DND-41 (cell line): ENCODE data around the gene RHD.

Source experiments
- ATAC-seq: fragments of 200-7000 bp; cut with Tn5 transposase; 3 replicates; pipeline ENCODE4 v1.9.1; 2021; ENCODE audit warnings: low read depth; ENCODE audit not compliant: insufficient read depth
- DNase-seq: peaks from one replicate; pipeline ENCODE4 v3.0.0-alpha.2; 2020
- H2AFZ ChIP-seq: 2 replicates; pipeline ENCODE4 v1.6.0; 2012; ENCODE audit warnings: low read depth, low read length
- H3K27ac ChIP-seq: 2 replicates; pipeline ENCODE4 v1.5.1; 2012; ENCODE audit warnings: low read length, inconsistent platforms
- H3K27me3 ChIP-seq: fragments of 200-600 bp; sonication (generic); 2 replicates; pipeline ENCODE4 v1.6.0; 2012; ENCODE audit warnings: low read length, mild to moderate bottlenecking, inconsistent platforms; ENCODE audit not compliant: insufficient read depth, poor library complexity
- H3K36me3 ChIP-seq: 2 replicates; pipeline ENCODE4 v1.5.1; 2012; ENCODE audit warnings: low read length, inconsistent platforms; ENCODE audit not compliant: insufficient read depth
- H3K4me1 ChIP-seq: 2 replicates; pipeline ENCODE4 v1.5.1; 2012; ENCODE audit warnings: mild to moderate bottlenecking, low read length; ENCODE audit not compliant: insufficient read depth
- H3K4me2 ChIP-seq: 2 replicates; pipeline ENCODE4 v1.6.0; 2012; ENCODE audit warnings: mild to moderate bottlenecking, moderate library complexity, low read length, inconsistent platforms; ENCODE audit not compliant: insufficient read depth
- H3K4me3 ChIP-seq, 2 experiments: fragments of 200-600 bp in 1 of 2; shearing (Covaris generic) in 1 of 2; 2 replicates each; pipeline ENCODE4 v1.5.1; 2012 to 2016; ENCODE audit warnings: inconsistent platforms in 2 of 2, low read length in 2 of 2, mild to moderate bottlenecking in 2 of 2, low read depth in 1 of 2, moderate library complexity in 1 of 2
- H3K79me2 ChIP-seq: 2 replicates; pipeline ENCODE4 v1.6.0; 2012; ENCODE audit warnings: low read length, inconsistent platforms; ENCODE audit not compliant: insufficient read depth
- H3K9ac ChIP-seq: 2 replicates; pipeline ENCODE4 v1.6.0; 2012; ENCODE audit warnings: low read depth, mild to moderate bottlenecking, inconsistent platforms, low read length, moderate library complexity
- H3K9me3 ChIP-seq: 2 replicates; pipeline ENCODE4 v1.5.1; 2012; ENCODE audit warnings: low read length, moderate library complexity, mild to moderate bottlenecking, inconsistent platforms; ENCODE audit not compliant: insufficient read depth, severe bottlenecking
- H4K20me1 ChIP-seq: 2 replicates; pipeline ENCODE4 v1.6.0; 2012; ENCODE audit warnings: low read length; ENCODE audit not compliant: insufficient read depth
- EZH2 ChIP-seq: IDR thresholded peaks from 3 replicates; pipeline ENCODE4 v1.6.1; 2012; ENCODE audit warnings: borderline replicate concordance, low read depth, mild to moderate bottlenecking, moderate library complexity, low read length, inconsistent platforms; ENCODE audit not compliant: severe bottlenecking
- TF ChIP-seq, protein P1 (sequence below): IDR thresholded peaks from 2 replicates; pipeline ENCODE4 v1.5.1; 2012; ENCODE audit warnings: borderline replicate concordance, low read length, moderate library complexity, mild to moderate bottlenecking; ENCODE audit not compliant: poor library complexity, severe bottlenecking; ENCODE audit errors: extremely low read depth

Gene RHD

DNA sequence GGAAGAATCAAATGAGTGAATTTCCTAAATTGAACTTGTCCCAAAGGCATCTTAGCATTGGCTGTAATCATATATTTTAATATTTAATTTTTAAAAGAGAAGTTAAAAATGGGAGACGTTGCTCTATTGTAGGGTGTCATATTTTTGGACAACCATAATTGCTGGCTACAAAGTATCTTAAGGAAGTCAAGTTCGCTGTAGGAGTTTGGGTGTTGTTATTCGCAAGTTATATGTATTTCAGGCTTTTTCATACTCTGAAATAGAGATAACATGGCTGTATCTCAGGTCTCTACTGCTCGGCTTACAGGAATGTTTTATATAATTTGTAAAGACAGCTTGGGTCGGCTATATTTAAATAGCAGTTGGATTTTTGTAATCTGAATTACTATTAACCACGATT lies 66.7 kb downstream of the RHD start:
- Histone ChIP-seq H3K27me3 (no peaks in the 10 kb centered on the region), H3K4me1 (peaks cover 26% of the 10 kb centered on the region), H3K9ac (peak overlapping the region; percentile 90), H3K79me2 (peaks cover 64% of the 10 kb centered on the region), H3K9me3 (no peaks in the 10 kb centered on the region), H3K27ac (peak overlapping the region; percentile 80), H3K4me2 (peak overlapping the region; percentile 79), H3K36me3 (peaks cover 22% of the 10 kb centered on the region), H4K20me1 (peaks cover 26% of the 10 kb centered on the region), H2AFZ (peak overlapping the region; percentile 96; the same call in 1 of the 2 replicates), H3K4me3 (peak overlapping the region; percentile 91 to 92)
- ATAC-seq (no peak), DNase-seq (no peak)
- no peak for TF ChIP-seq EZH2
- TF ChIP-seq, protein P1, sequence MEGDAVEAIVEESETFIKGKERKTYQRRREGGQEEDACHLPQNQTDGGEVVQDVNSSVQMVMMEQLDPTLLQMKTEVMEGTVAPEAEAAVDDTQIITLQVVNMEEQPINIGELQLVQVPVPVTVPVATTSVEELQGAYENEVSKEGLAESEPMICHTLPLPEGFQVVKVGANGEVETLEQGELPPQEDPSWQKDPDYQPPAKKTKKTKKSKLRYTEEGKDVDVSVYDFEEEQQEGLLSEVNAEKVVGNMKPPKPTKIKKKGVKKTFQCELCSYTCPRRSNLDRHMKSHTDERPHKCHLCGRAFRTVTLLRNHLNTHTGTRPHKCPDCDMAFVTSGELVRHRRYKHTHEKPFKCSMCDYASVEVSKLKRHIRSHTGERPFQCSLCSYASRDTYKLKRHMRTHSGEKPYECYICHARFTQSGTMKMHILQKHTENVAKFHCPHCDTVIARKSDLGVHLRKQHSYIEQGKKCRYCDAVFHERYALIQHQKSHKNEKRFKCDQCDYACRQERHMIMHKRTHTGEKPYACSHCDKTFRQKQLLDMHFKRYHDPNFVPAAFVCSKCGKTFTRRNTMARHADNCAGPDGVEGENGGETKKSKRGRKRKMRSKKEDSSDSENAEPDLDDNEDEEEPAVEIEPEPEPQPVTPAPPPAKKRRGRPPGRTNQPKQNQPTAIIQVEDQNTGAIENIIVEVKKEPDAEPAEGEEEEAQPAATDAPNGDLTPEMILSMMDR, result no peak

DNA sequence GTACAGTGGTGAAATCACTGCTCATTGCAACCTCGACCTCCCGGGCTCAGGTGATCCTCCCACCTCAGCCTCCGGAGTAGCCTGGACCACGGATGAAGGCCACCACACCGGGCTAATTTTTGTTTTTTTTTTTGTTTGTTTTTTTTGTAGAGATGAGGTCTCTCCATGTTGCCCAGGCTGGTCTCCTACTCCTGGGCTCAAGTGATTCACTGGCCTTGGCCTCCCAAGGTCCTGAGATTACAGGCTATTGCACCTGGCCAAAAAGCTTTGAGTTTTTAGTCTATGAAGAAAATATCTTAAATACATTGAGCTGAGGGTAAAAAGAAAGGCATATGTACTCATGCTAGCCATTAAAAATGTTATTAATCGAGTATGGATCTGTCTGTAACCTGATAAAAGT lies 69.4 kb downstream of the RHD start:
- Histone ChIP-seq H3K4me2 (peak overlapping the region; percentile 79; the same call in 1 of the 2 replicates), H2AFZ (no peak overlapping the region), H3K9ac (no peak overlapping the region), H3K79me2 (peaks cover 81% of the 10 kb centered on the region), H3K27me3 (no peaks in the 10 kb centered on the region), H4K20me1 (peaks cover 27% of the 10 kb centered on the region), H3K4me3 (no peak overlapping the region), H3K9me3 (no peaks in the 10 kb centered on the region), H3K36me3 (peaks cover 33% of the 10 kb centered on the region), H3K27ac (no peak overlapping the region), H3K4me1 (peaks cover 26% of the 10 kb centered on the region)
- no peak for TF ChIP-seq EZH2
- TF ChIP-seq, protein P1, result no peak
- no peak for ATAC-seq
- DNase-seq, result no peak

- Histone ChIP-seq H3K36me3 (peaks cover 42% of the 10 kb centered on the region), H3K4me1 (peaks cover 26% of the 10 kb centered on the region), H3K79me2 (peaks cover 86% of the 10 kb centered on the region), H3K4me2 (no peak overlapping the region), H3K9ac (no peak overlapping the region), H3K27ac (no peak overlapping the region), H2AFZ (no peak overlapping the region), H3K9me3 (no peaks in the 10 kb centered on the region), H3K4me3 (no peak overlapping the region), H3K27me3 (no peaks in the 10 kb centered on the region), H4K20me1 (peaks cover 30% of the 10 kb centered on the region)
- DNase-seq, result no peak
- ATAC-seq, result no peak
- TF ChIP-seq EZH2, result no peak
- TF ChIP-seq, protein P1, result no peak
Observed at GRCh38 chr1:25342846-25343245, 70.5 kb downstream of the RHD start.

DNA sequence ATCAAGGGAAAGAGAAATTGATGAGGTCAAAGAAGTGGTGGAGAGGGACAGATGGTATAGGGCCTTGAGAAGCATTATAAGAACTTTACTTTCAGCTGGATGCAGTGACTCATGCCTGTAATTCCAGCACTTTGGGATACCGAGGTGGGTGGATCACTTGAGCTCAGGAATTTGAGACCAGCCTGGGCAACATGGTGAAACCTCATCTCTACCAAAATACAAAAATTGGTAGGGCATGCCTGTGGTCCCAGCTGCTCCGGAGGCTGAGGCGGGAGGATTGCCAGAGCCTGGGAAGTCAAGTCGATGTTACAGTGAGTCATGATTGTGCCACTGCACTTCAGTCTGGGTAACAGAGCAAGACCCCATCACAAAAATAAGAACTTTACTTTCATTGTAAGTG lies 71.6 kb downstream of the RHD start:
- Histone ChIP-seq H3K4me3 (no peak overlapping the region), H3K4me1 (peaks cover 26% of the 10 kb centered on the region), H3K27me3 (no peaks in the 10 kb centered on the region), H3K9ac (no peak overlapping the region), H2AFZ (no peak overlapping the region), H3K27ac (no peak overlapping the region), H3K9me3 (no peaks in the 10 kb centered on the region), H3K4me2 (no peak overlapping the region), H3K36me3 (peaks cover 46% of the 10 kb centered on the region), H3K79me2 (peaks cover 89% of the 10 kb centered on the region), H4K20me1 (peaks cover 30% of the 10 kb centered on the region)
- TF ChIP-seq, protein P1, result no peak
- TF ChIP-seq EZH2, result no peak
- ATAC-seq (no peak), DNase-seq (no peak)
